ENCODE measurements around the gene CIBAR2. TPM values are rescaled to one million over a fixed set of nuclear protein-coding genes. Genes with fewer than 3 reads are reported as not detected.
"Not testable (repeated sequence)": the region's sequence is repeated elsewhere in the genome, so short reads cannot be mapped to it uniquely, and the experiment has no call there.

Gene CIBAR2
- total and polyA plus RNA-seq, 9 of the 15 experiments (the other 6 are each of a cell fraction or from before 2014, with no cell fraction given) = not detected

DNA sequence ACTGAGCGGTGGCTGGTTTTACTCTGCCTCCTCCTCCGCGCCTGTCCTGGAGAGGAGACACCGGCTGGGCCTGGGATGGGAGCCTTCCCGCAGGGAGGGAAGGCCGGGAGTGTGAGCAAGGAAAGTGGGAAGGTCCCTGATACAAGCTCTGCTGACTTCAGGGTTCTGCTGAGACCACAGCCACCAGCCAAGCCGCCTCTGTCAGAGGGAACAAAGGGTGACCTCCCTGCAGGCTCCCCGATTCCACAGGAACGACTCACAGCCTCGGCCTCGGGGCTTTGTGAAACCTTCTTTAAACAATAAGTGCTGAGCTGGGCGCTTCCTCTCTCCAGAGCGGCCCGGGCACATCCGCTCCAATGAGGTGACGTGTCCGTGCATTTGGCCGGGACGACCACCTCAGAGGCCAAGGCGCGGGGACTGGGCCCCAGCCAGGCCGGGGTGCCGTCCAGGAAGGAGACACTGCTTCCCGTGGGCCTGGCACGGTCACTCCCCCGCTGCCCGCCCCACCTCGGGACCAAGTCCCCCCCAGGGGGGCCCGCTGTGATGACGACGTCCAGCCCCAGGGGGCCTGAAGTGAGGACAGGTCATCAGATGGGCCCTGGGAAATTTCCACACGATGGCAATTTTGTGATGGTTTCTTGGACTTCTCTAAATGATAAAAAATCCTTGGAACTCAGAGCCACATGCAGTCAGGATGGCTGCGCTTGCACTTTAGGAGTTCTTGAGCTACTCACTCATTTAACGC, 11.8 kb upstream of the CIBAR2 start (continued):
- TF ChIP-seq ZNF766 (CRISPR knock-in tag; conservative IDR thresholded peaks at IDR 0.05) (no peak), ZNF274 (IDR thresholded peaks at IDR 0.05; ENCODE audit: borderline replicate concordance, low read depth, low read length) (no peak), NR3C1 (CRISPR knock-in tag; IDR thresholded peaks at IDR 0.05) (no peak), NBN (IDR thresholded peaks at IDR 0.05; ENCODE audit: low read depth) (no peak)

GRCh38 chr16:85123441-85123840, 11.2 kb upstream of the CIBAR2 start:
- Histone ChIP-seq H3K4me1 (replicated peaks in 1 of 2; ENCODE audit: control insufficient read depth in 2 of 2, insufficient read depth in 2 of 2, low read length in 2 of 2) (peaks cover 9 to 22% of the 10 kb centered on the region in 2 experiments), H2AFZ (ENCODE audit: low read depth, low read length) (peak overlapping the region; percentile 25; the same call in 1 of the 2 replicates), H3K27me3 (ENCODE audit: control insufficient read depth in 2 of 2, insufficient read depth in 2 of 2, low read length in 2 of 2) (peaks cover 6 to 18% of the 10 kb centered on the region in 2 experiments; a peak in 3 of 5 replicates)
- H3K9me1 ChIP-seq (ENCODE audit: control insufficient read depth, insufficient read depth, low read length); ATAC-seq; FAIRE-seq; H4K20me1 ChIP-seq (replicated peaks; ENCODE audit: control insufficient read depth, insufficient read depth, low read length); intact Hi-C loops (cut with micrococcal nuclease); CTCF ChIA-PET (ENCODE audit: low intra/inter-chr PET ratio); BruUV-seq (replicated peaks); H3K9ac ChIP-seq (ENCODE audit: insufficient read depth in 1 of 2, low read depth in 2 of 2, low read length in 2 of 2); H3K4me3 ChIP-seq; H3K9me3 ChIP-seq (replicated peaks; ENCODE audit: control insufficient read depth, insufficient read depth, low read depth, low read length); DNase-seq (ENCODE audit: extremely low read depth in 1 of 4, low spot score in 3 of 4); H3K36me3 ChIP-seq (ENCODE audit: control insufficient read depth, insufficient read depth, low read length); H3K79me2 ChIP-seq (ENCODE audit: control insufficient read depth, insufficient read depth, low read length); H3K4me2 ChIP-seq (ENCODE audit: insufficient read depth, low read length); H3K27ac ChIP-seq (ENCODE audit: extremely low read depth, low read depth, low read length): not testable (repeated sequence)
- POLR2A ChIA-PET = interaction anchor here (0.6 kb wide), 1 partner anchor 623 kb away, joined by 3 read pairs; no protein-coding TSS in a partner anchor
- in situ Hi-C loops (cut with MboI) = loop anchor here (25.0 kb wide), 1 partner anchor 889 kb away; no protein-coding TSS in a partner anchor
- WGBS (ENCODE audit: insufficient coverage, low coverage, missing lambda C conversion rate) = 57% methylated on average over 6 of the region's 6 CpGs

Measured in K562 (cell line).